NCI-H2227 (cell line): ENCODE data around the gene SFRP2.

ENCODE experiments used
- DNase-seq: peaks from one replicate; lab custom pipeline; 2025; ENCODE audit not compliant: unreplicated experiment; lab: John Stamatoyannopoulos, UW

SFRP2 gene

DNA sequence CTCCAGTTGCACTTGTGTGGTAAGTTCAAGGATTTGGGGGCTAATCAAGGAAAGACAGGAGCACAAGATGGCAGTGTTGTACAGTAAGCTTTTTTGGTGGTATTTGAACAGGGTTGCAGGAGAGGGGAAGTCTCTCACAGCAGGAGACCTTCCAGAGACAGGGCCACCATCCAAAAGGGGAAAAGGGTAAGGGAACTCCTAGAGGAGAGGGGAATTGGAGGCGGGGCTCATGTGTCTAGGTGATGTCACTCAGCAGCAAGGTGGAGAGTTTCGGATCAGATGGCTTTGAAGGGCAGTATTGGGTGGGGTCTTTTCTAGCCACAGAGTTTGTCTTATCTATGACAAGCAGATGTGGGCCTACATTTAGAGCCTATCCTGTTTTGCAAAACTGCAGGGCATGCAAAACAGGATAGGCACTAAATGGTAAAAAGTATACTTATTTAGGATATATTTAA lies 15.6 kb downstream of the SFRP2 start:
- DNase-seq = no peak

GRCh38 chr4:153771046-153771445 lies 17.8 kb downstream of the SFRP2 start:
- DNase-seq = no peak

DNA sequence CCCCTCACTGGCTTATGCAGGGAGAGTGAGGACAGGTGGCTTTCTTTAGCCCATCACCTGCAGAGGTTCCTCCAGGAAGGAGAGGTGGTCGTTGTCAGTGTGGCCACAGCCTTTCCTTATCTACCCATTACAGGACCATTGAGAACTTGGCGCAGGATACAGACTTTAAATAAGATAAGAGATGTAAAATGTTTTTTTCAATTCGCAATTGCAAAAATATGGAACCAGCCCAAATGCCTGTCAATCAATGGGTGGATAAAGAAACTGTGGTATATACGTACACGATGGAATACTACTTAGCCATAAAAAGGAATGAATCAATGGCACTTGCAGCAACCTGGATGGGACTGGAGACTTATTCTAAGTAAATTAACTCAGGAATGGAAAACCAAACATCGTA lies 22.1 kb downstream of the SFRP2 start:
- DNase-seq = no peak

DNA sequence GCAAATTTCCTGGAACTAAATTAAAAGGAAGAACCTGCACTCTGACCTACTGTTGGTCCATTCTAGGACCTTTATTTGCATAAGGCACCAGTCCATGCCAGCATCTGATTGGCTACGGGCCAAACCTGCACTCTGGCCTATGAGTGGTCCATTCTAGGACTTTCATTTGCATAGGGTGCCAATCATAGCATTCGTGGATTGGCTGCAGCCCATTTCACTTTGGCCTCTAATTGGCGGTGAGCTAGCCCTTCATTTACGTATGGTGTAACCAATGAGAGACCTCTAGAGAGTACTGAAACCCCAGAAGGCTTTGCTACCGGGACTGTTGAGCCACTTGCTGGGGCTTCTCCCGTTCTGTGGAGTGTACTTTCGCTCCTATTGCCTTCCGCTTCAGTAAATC lies 23.0 kb downstream of the SFRP2 start:
- DNase-seq = no peak

- no peak for DNase-seq
Measured at GRCh38 chr4:153764601-153765368, 24.1 kb downstream of the SFRP2 start.

GRCh38 chr4:153763404-153763803 lies 25.5 kb downstream of the SFRP2 start:
- no peak for DNase-seq

DNA sequence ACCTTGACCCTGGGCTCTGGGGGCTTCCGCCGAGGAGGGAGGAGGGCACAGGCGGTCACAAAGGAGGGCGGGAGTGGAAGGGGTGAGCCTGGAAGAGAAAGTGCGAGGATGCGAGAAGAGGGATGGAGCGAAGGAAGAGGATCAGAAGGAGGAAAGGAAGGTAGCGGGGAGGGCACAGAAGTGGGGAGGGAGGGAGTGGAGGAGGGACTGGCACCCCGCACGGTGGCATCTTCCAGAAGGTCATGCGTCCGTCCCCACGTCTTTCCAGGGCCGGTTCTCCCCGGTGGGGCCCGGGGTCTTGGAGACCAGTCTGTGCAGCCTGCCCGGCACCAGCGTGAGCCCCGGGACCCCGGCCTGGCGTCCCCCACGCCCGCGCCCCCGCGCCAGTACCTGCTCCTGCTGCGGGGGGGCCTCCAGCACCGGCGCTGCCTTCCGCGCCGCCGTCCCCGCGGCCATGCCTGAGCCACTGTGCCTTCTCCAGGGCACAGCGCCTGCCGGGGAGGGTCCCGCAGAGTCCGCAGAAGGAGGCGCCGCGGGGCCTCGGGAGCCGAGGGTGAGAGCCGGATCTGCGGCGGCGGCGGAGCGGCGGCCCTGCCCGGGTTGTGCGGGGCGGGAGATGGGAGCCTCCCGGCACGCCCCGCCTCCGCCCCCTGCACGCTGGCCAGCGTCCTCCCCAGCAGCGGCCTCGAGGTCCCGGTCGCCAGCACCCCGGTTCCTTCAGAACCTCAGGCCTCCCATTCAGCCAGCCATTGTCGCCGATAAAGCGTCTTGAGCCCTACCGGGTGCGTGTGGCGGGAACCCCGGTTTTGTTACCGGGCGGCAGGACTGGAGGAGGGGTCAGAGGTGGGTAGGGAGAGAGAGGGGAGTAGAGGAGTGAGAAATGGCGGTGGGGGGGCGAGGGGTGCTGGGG lies 29.2 kb downstream of the SFRP2 start, which contains the start of gene RNF175:
RNF175 (minus strand) TSS at position 618 of the 910 bp plus-strand sequence; CDS start at position 456, 162 bp downstream.
- DNase-seq = peak; percentile 27

- no peak for DNase-seq
Measured at GRCh38 chr4:153758688-153759406, 30.0 kb downstream of the SFRP2 start.

- DNase-seq = no peak
Measured at GRCh38 chr4:153758136-153758535, 30.7 kb downstream of the SFRP2 start.

GRCh38 chr4:153757407-153757806 lies 31.5 kb downstream of the SFRP2 start:
- no peak for DNase-seq

DNA sequence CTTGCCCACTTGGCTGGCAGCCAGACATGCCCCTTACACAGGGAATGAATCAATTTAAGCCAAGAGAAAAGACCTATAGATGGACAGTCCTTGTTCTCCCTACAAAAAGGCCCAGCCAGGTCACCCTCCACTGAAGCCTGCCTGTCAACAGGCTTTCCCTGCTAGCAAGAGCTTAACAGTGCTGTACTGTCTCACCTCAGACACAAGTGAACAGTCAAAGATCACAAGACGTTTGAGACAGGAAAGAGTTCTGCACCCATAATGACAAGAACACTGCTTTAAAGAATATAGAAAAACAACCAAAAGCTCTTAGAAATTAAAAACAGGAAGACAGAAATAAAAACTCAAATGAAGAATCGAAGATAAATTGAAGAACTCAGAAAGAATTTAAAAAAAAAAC lies 33.7 kb downstream of the SFRP2 start:
- DNase-seq = no peak

- DNase-seq = peak; percentile 78
Measured at GRCh38 chr4:153750197-153750817, 38.6 kb downstream of the SFRP2 start.

GRCh38 chr4:153748378-153748777 lies 40.5 kb downstream of the SFRP2 start:
- DNase-seq = no peak

DNA sequence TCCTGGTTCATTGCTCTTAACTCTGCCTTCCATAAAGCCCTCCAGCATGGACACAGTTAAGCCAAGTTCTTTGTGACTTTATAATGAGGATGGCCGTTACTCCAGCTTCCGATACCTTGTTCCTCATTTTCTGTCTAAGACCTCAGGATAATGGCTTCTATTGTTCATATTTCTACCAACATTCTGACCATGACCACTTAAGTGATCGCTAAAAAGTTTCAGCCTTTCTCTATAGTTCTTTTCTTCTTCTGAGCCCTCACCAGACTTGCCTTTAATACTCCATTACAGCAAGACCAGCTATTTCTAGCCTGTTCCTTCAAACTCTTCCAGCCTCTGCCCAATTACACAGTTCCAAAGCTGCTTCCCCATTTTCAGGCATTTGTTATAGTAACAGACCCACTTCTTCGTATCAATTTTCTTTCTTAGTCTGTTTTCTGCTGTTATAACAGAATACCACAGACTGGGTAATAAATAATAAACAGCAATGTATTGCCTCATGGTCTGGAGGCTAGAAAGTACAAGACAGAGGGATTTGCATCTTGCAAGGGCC lies 41.4 kb downstream of the SFRP2 start:
- no peak for DNase-seq

GRCh38 chr4:153745651-153746050 lies 43.2 kb downstream of the SFRP2 start:
- DNase-seq = no peak

DNA sequence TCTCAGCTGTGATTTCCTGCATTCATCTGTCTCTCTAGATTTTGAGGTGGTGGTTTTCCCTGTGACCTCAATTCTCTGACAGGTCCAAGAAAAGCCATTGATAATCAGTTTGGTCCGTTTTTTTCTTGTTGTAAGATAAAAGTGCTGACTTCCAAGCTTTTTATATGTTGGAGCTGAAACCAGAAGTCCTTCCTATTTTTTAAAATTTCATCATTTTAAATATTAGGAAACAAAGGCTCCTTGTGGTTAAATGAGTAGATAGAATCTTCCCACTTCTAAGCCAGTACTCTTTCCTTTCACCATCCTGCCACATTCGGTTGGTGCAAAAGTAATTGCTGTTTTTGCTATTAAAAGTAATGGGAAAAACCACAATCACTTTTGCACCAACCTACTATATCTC lies 47.3 kb downstream of the SFRP2 start:
- DNase-seq = no peak

DNA sequence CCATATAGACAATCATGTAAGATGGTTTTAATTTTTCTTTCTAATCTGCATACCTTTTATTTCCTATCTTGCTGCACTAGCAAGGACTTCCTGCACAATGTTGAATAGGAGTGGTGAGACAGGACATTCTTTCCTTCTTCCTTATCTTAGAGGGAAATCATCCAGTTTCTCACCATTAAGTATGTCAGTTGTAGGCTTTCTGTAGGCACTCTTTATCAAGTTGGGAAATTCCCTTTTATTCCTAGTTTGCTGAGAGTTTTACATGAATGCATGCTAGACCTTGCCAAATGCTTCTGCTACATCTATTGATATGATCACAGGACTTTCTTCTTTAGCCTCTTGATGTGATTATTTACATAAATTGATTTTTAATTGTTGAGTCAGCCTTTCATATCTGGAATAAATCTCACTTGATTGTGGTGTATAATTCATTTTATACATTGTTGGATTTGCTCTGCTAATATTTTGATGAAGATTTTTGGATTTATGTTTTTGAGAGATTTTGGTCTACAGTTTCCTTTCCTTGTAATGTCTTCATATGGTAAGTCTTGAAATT lies 52.9 kb downstream of the SFRP2 start:
- DNase-seq = no peak

DNA sequence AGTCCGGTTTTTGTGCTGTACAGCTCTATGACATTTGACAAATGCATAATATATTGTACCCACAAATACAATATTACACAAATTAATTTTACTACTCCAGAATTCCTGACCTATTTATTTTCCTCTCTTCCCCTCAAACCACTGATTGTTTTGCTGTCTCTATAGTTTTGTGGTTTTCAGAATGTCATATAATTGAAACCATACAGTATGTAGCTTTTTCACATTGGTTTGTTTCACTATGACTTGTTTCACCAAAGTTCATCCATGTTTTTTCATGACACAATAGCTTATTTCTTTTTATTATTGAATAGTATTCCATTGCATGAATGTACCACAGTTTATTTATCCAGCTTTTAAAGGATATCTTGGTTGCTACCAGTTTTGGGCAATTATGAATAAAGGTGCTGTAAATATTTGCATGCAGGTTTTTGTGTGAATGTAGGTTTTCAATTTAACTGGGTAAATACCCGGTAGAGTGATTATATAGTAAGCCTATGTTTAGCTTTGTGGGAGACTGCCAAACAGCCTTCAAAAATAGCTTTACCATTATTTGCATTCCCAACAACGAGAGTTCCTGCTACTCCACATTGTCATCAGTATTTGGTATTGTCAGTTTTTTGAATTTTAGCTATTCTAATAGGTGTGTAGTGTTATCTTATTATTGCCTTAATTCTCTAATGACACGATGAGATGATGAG lies 55.0 kb downstream of the SFRP2 start:
- DNase-seq = no peak

DNA sequence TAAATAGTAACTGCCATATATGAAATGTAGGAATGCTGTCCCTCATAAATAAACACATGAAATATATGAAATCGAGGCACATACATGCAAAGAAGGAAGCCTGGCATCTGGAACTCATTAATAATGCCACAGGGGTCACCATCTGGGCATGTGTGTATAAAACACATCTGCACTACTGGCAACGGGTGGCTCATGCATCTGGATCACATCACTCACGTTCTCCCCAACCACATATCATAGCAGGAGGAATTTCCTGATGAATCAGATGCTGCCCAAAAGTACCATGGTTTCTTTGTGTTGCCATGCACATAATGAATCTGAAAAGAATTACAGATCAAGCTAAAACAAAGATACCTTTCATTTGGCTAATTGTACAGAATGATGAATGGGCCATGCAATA lies 57.6 kb downstream of the SFRP2 start:
- no peak for DNase-seq
